Fibroblast of the aortic adventitia (primary cell): Measurements from ENCODE around the gene LHPP. TPM values are rescaled to one million over a fixed set of nuclear protein-coding genes. Genes with fewer than 3 reads are reported as not detected.

Experiments
- DNase-seq: peaks from one replicate; pipeline ENCODE4 v3.0.0-alpha.2; 2010; ENCODE audit warnings: low read depth
- H3K4me3 ChIP-seq: 2 replicates; pipeline ENCODE4 v1.5.1; 2011; ENCODE audit warnings: low read depth, mild to moderate bottlenecking, control low read depth, low read length, moderate library complexity
- total RNA-seq: library from RNA; depleted of rRNA; stranded (reverse); fragments of >200 nt; gene quantifications from 2 replicates; pipeline ENCODE4 v1.2.3, GENCODE V29; 2012; ENCODE audit warnings: low replicate concordance
- TF ChIP-seq, protein P1 (sequence below): IDR thresholded peaks from 2 replicates; pipeline ENCODE4 v1.5.1; 2011; ENCODE audit warnings: mild to moderate bottlenecking, low read length, control low read depth, inconsistent platforms; ENCODE audit not compliant: insufficient read depth

The LHPP gene
- total RNA-seq, 1 donor: 12.5 TPM

DNA sequence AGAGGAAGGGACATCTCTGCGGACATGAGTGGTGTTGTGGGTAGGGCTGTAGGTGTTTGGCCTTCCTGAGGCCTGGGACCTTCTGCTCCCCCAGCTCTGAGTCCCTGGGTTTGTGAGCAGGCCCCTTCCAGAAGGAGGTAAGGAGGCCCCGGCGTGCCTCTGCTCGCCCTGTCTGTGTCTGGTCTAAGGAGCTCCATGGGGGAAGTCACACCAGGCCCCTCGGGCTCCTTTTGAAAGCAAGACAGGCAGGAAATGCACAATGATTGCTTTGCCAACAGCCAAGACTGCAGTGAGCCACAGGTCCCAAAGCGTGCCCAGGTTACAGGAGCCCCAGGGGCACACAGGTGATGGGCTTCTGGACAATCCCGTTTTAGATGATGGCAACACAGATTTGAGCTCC is 193.1 kb downstream of the LHPP start:
- TF ChIP-seq, protein P1, sequence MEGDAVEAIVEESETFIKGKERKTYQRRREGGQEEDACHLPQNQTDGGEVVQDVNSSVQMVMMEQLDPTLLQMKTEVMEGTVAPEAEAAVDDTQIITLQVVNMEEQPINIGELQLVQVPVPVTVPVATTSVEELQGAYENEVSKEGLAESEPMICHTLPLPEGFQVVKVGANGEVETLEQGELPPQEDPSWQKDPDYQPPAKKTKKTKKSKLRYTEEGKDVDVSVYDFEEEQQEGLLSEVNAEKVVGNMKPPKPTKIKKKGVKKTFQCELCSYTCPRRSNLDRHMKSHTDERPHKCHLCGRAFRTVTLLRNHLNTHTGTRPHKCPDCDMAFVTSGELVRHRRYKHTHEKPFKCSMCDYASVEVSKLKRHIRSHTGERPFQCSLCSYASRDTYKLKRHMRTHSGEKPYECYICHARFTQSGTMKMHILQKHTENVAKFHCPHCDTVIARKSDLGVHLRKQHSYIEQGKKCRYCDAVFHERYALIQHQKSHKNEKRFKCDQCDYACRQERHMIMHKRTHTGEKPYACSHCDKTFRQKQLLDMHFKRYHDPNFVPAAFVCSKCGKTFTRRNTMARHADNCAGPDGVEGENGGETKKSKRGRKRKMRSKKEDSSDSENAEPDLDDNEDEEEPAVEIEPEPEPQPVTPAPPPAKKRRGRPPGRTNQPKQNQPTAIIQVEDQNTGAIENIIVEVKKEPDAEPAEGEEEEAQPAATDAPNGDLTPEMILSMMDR: no peak
- no peak for DNase-seq
- H3K4me3 ChIP-seq: no peak overlapping the region

DNA sequence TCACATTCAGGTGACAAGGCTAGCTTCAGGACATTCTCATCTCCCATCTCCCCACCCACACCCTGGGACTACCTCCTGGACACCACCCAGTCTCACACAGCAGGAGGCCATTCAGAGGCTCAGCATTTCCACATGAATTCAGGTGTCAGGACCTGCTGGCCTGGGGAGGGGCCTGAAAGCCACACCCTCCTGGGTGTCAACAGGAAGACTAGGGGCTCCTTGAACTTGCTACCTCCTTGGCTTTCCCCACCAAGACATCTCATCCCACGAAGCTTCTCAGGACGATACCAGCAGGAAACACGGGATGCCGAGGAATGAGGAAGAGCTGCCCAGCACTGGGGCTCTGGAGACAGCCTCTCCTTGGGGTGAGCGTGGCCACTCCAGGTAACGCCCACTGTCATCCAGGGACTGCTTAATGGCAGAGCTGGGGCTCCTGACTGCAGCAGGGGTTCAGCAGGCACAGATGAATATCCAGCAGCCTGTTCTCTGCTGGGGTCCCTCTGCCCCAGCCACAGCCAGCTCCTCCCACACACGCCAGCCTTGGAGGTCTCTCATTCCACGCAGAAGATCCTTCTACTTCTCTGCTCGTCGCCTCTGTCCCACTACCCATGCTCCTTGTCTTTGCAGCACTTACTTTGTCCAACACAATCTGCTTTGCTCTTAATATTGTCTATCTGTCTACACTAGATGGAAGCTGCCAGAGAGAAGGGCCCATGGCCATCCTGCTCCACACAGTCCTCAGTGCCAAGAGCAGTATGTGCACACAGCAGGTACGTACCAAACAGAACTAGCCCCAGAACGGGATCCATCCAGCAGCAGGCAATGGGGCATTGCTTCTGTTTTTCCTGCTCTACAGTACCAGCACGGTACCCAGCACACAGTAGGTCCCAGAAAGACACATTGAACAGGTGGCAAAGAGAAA is 193.8 kb downstream of the LHPP start:
- DNase-seq: no peak
- TF ChIP-seq, protein P1: no peak
- no peak overlapping the region for H3K4me3 ChIP-seq

DNA sequence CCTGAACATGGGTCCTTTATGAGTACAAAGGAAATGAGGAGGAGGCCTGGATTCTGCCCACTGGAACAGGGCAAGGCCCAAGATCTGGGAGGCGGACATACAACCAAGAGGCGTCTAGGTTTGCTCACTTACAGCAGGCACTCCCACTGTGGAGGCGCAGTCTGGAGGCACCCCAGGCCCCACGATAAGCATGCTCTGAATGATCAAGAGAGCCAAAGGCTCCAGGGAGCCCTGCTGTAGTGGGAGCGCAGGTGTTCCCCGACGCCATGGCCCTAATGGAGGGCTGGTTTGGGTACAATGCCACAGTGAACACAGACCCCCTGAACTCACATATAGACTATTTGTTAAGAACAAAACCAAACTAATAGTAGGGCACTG is 194.5 kb downstream of the LHPP start:
- no peak for DNase-seq
- TF ChIP-seq, protein P1: no peak
- no peak overlapping the region for H3K4me3 ChIP-seq

DNA sequence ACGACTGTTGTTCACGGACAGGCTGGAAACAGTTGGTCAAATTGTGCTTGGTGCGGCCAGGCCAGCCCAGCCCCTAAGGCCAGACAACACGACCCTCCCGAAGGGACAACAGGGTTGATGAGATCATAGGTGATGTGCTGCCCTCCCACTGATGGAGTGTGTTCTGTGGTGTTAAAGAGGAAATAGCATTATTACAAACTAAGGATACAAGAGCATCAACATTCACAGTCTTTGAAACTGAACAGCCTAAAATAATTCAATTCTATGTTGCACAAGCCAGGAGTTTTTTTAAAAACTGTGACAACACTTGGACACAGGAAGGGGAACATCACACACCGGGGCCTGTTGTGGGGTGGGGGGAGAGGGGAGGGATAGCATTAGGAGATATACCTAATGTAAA is 194.9 kb downstream of the LHPP start:
- H3K4me3 ChIP-seq: no peak overlapping the region
- DNase-seq: no peak
- TF ChIP-seq, protein P1: no peak

DNA sequence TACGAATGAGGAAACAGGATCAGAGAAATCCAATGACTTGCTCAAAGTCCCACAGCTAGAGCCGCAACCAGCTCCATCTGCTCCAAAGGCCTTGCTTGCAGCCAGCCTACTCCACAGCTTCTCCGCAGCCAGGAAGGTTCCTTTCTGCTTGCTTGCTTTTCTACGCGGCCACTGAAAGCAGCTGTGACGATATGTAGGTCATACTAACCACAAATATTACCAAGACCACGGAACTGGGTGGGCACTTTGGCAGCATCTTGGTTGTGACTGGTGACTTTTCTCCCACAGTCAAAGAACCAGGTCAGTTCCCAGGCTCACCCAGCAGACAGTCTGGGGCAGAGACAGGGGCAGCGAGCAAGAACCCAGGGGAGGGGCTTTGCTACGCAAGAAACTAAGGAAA is 196.2 kb downstream of the LHPP start:
- H3K4me3 ChIP-seq: no peak overlapping the region
- TF ChIP-seq, protein P1: no peak
- no peak for DNase-seq

DNA sequence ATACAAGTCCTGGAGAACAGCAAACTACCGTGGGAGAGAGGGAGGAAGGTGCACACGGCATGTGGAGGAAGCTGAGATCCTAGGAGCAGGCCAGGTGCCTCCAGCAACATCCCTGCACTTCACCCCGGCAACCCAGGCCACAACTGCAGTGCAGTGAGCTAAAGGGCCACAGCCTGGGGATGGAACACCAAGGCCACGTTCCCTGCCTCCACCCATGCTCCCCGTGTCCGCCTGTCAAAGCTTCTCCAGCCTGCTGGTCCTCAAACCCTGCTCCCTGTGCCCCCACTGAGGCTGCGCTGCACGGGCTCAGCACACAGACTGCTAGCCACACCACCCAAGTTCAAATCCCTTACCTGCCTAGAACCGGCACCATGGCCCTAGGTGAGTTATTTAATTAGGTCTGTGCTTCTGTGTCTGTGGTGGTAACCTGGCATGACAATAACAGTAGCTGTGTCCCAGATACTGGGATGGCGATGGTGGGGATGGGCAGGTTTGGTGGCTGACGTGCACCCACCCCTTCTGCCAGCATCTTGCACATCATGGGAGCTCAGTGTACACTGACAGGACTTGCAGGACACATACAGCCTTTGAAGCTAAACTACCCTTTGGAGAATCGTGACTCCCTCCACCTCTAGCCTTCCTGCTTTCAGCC is 197.1 kb downstream of the LHPP start:
- no peak for DNase-seq
- H3K4me3 ChIP-seq: no peak overlapping the region
- TF ChIP-seq, protein P1: no peak
